PC-3 (cell line): ENCODE data around the gene ZBTB26. TPM values are rescaled to one million over a fixed set of nuclear protein-coding genes. Genes with fewer than 3 reads are reported as not detected.

Experiments
- ATAC-seq: fragments of 200-7000 bp; cut with Tn5 transposase; 2 replicates; pipeline ENCODE4 v1.9.1; 2020; ENCODE audit warnings: mild to moderate bottlenecking, moderate library complexity
- BruUV-seq: library from RNA; stranded (reverse); fragments of 400-500 nt; replicated peaks from 2 replicates; lab custom pipeline; 2021; lab: Mats Ljungman, UMichigan
- CTCF ChIA-PET: fragments of 300-600 bp; sonication (Branson Sonifier 250); formaldehyde crosslinking; loops from one replicate; lab custom pipeline; 2022; ENCODE audit warnings: antibody characterized with exemption; lab: Charles Lee
- POLR2A ChIA-PET: fragments of 300-600 bp; sonication (Branson Sonifier 250); formaldehyde crosslinking; loops from one replicate; lab custom pipeline; 2022; ENCODE audit warnings: antibody characterized with exemption; ENCODE audit not compliant: unreplicated experiment; lab: Charles Lee
- DNase-seq: peaks from one replicate; pipeline ENCODE4 v3.0.0-alpha.2; 2015
- H2AFZ ChIP-seq: fragments of 300-600 bp; sonication (generic); 2 replicates; pipeline ENCODE4 v1.6.0; 2016; ENCODE audit warnings: antibody characterized with exemption, low read length
- H3F3A ChIP-seq: fragments of 300-600 bp; sonication (generic); one replicate; pipeline ENCODE4 v1.6.0; 2017; ENCODE audit warnings: antibody characterized with exemption, low read length, control low read depth, mild to moderate bottlenecking; ENCODE audit not compliant: unreplicated experiment
- H3K27ac ChIP-seq: fragments of 300-600 bp; sonication (generic); 2 replicates; pipeline ENCODE4 v1.5.1; 2016; ENCODE audit warnings: mild to moderate bottlenecking, low read length
- H3K27me3 ChIP-seq: fragments of 300-600 bp; sonication (generic); 2 replicates; pipeline ENCODE4 v1.6.1; 2016; ENCODE audit warnings: low read length, mixed read lengths
- H3K36me3 ChIP-seq: fragments of 300-600 bp; sonication (generic); 2 replicates; pipeline ENCODE4 v1.6.1; 2016; ENCODE audit warnings: low read depth, mixed run types, low read length, mixed read lengths
- H3K4me1 ChIP-seq: fragments of 300-600 bp; sonication (generic); 2 replicates; pipeline ENCODE4 v1.5.1; 2016; ENCODE audit warnings: low read length; ENCODE audit not compliant: insufficient read depth
- H3K4me2 ChIP-seq: fragments of 300-600 bp; sonication (generic); 2 replicates; pipeline ENCODE4 v1.6.0; 2016; ENCODE audit warnings: low read length
- H3K4me3 ChIP-seq: fragments of 300-600 bp; sonication (generic); 2 replicates; pipeline ENCODE4 v1.5.1; 2016; ENCODE audit warnings: mild to moderate bottlenecking, low read length, mixed read lengths
- H3K79me2 ChIP-seq: fragments of 300-600 bp; sonication (generic); 2 replicates; pipeline ENCODE4 v1.6.1; 2017; ENCODE audit warnings: low read length, mixed read lengths
- H3K9ac ChIP-seq: fragments of 300-600 bp; sonication (generic); 2 replicates; pipeline ENCODE4 v1.6.0; 2016; ENCODE audit warnings: mild to moderate bottlenecking, low read length
- H3K9me2 ChIP-seq: fragments of 300-600 bp; sonication (generic); replicated peaks from 2 replicates; pipeline ENCODE4 v1.6.1; 2016; ENCODE audit warnings: mixed run types, low read length, mixed read lengths
- H3K9me3 ChIP-seq: fragments of 300-600 bp; sonication (generic); 2 replicates; pipeline ENCODE4 v1.6.1; 2016; ENCODE audit warnings: low read length, mixed read lengths
- H4K20me1 ChIP-seq: fragments of 300-600 bp; sonication (generic); 2 replicates; pipeline ENCODE4 v1.6.1; 2016; ENCODE audit warnings: low read length, mixed read lengths
- EZH2 ChIP-seq: fragments of 300-600 bp; sonication (generic); IDR thresholded peaks from one replicate; pipeline ENCODE4 v1.6.1; 2017; ENCODE audit warnings: antibody characterized with exemption, mild to moderate bottlenecking, low read length; ENCODE audit not compliant: unreplicated experiment
- EZH2phosphoT487 ChIP-seq: fragments of 300-600 bp; sonication (generic); IDR thresholded peaks from 2 replicates; pipeline ENCODE4 v1.6.1; 2018; ENCODE audit warnings: mild to moderate bottlenecking, antibody characterized with exemption, low read length, borderline replicate concordance
- intact Hi-C: fragments of 100-400 bp; cut with micrococcal nuclease; formaldehyde crosslinking; loops from 2 replicates; pipeline ENCODE4 v1.9.0; 2023
- total RNA-seq: library from RNA; depleted of rRNA; stranded (reverse); fragments of >200 nt; gene quantifications from 2 replicates; pipeline ENCODE4 v1.2.3, GENCODE V29; 2014
- TF ChIP-seq, protein P1 (sequence below): fragments of 300-600 bp; sonication (generic); conservative IDR thresholded peaks from 2 replicates; pipeline ENCODE4 v1.5.1; 2017; ENCODE audit warnings: antibody characterized with exemption, low read depth, mild to moderate bottlenecking, low read length

Gene ZBTB26
- total RNA-seq, 1 experiment from 2014 or later: 1.6 TPM

DNA sequence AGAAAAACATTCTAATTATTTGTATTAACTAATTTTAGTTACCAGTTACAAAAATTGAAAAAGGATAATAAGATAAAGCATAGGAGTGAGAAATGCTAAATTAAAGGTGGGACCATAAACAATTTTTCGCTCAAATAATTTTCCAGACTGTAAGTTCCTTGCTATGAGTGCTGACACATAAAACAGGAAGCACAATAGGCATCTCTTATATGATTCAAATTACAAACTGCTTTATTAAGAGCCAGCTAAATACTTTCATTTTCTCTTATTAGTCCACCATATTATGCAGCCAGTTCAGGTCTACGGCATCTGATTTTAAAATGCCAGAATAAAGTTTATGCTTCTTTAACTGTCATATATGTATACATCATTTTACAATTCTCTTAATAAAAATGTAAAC is 30.5 kb downstream of the ZBTB26 start:
- TF ChIP-seq EZH2 (no peak), EZH2phosphoT487 (no peak)
- TF ChIP-seq, protein P1, sequence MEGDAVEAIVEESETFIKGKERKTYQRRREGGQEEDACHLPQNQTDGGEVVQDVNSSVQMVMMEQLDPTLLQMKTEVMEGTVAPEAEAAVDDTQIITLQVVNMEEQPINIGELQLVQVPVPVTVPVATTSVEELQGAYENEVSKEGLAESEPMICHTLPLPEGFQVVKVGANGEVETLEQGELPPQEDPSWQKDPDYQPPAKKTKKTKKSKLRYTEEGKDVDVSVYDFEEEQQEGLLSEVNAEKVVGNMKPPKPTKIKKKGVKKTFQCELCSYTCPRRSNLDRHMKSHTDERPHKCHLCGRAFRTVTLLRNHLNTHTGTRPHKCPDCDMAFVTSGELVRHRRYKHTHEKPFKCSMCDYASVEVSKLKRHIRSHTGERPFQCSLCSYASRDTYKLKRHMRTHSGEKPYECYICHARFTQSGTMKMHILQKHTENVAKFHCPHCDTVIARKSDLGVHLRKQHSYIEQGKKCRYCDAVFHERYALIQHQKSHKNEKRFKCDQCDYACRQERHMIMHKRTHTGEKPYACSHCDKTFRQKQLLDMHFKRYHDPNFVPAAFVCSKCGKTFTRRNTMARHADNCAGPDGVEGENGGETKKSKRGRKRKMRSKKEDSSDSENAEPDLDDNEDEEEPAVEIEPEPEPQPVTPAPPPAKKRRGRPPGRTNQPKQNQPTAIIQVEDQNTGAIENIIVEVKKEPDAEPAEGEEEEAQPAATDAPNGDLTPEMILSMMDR: no peak
- Histone ChIP-seq H3K36me3 (peaks cover 10% of the 10 kb centered on the region; the same call in 1 of the 2 replicates), H3K4me2 (peak overlapping the region; percentile 84), H3K9me2 (no peaks in the 10 kb centered on the region), H3K79me2 (peaks cover 88% of the 10 kb centered on the region), H4K20me1 (no peaks in the 10 kb centered on the region), H3K27ac (no peak overlapping the region), H3K9ac (peak overlapping the region; percentile 50; the same call in 1 of the 2 replicates), H3F3A (no peaks in the 10 kb centered on the region), H3K4me3 (peak overlapping the region; percentile 59), H2AFZ (peak overlapping the region; percentile 18; the same call in 1 of the 2 replicates), H3K9me3 (no peaks in the 10 kb centered on the region), H3K4me1 (peaks cover 19% of the 10 kb centered on the region), H3K27me3 (no peaks in the 10 kb centered on the region)
- ATAC-seq (no peak), DNase-seq (peak; percentile 21)
- POLR2A ChIA-PET: interaction anchor here (0.7 kb wide), 1 partner anchor 30 kb away, joined by 3 read pairs; the partner anchor contains the start of gene ZBTB26
- no TSS peak for BruUV-seq
- CTCF ChIA-PET: no interaction called here
- intact Hi-C loops: no loop called here

DNA sequence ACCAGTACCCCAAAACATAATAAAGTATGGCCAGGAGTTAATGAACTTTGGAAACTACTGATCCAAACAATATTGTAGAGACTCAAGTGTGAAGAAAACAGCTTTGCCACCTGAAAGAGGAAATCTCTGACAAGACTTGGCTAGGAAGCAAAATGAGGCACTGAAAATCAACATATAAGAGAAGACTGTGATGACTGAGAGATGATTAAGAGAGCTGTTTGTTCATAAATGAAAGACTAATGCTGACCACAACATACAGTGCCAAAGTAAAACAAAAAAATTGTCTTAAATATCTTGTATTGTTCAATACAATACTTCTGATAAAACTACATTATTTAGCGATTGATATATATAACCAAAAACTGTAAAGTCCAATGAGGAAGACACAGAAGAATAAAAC is 33.3 kb downstream of the ZBTB26 start:
- POLR2A ChIA-PET: interaction anchor here (0.6 kb wide), 1 partner anchor 34 kb away, joined by 3 read pairs; no protein-coding TSS in a partner anchor
- peaks cover 70% of the 10 kb centered on the region for H3K79me2 ChIP-seq
- no peaks in the 10 kb centered on the region for H3K9me3 ChIP-seq
- no peaks in the 10 kb centered on the region for H3F3A ChIP-seq
- H3K27me3 ChIP-seq: no peaks in the 10 kb centered on the region
- no TSS peak for BruUV-seq
- no peaks in the 10 kb centered on the region for H3K9me2 ChIP-seq
- peak overlapping the region; percentile 9; the same call in 1 of the 2 replicates for H3K4me2 ChIP-seq
- H2AFZ ChIP-seq: no peak overlapping the region
- H3K36me3 ChIP-seq: peaks cover 15% of the 10 kb centered on the region; the same call in 1 of the 2 replicates
- H3K4me1 ChIP-seq: peaks cover 19% of the 10 kb centered on the region
- H3K9ac ChIP-seq: no peak overlapping the region
- ATAC-seq (peak; percentile 75), DNase-seq (peak; percentile 58)
- CTCF ChIA-PET: no interaction called here
- TF ChIP-seq, protein P1: no peak
- TF ChIP-seq EZH2: no peak
- TF ChIP-seq EZH2phosphoT487: no peak
- peak overlapping the region; percentile 1; the same call in 1 of the 2 replicates for H3K27ac ChIP-seq
- no peak overlapping the region for H3K4me3 ChIP-seq
- H4K20me1 ChIP-seq: no peaks in the 10 kb centered on the region
- intact Hi-C loops: loop anchor here (2.0 kb wide), 1 partner anchor 37 kb away; no protein-coding TSS in a partner anchor

DNA sequence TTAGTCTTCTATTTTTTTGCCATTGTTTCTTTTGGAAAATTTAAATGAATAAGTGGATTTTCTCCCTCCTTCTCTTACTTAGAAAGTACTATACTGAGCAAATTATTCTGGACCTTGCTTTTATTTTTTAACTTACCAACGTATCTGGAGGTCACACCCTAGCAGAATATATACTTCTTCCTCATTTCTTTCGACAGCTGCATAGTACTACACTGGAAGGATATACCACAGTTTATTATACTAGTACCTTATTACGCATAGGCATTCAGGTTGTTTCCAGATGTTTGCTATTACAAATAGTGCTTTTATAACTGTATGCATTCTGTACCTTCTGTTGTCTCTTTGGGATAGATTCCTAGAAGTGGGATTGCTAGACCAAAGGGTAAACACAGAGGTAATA is 42.8 kb downstream of the ZBTB26 start:
- Histone ChIP-seq H3K36me3 (peaks cover 15% of the 10 kb centered on the region; the same call in 1 of the 2 replicates), H3K4me3 (no peak overlapping the region), H3K4me1 (no peaks in the 10 kb centered on the region), H3K27me3 (no peaks in the 10 kb centered on the region), H3K4me2 (no peak overlapping the region), H4K20me1 (no peaks in the 10 kb centered on the region), H3K79me2 (no peaks in the 10 kb centered on the region), H3K9me2 (no peaks in the 10 kb centered on the region), H2AFZ (no peak overlapping the region), H3F3A (no peaks in the 10 kb centered on the region), H3K27ac (no peak overlapping the region), H3K9me3 (no peaks in the 10 kb centered on the region), H3K9ac (no peak overlapping the region)
- TF ChIP-seq EZH2 (no peak), EZH2phosphoT487 (no peak)
- TF ChIP-seq, protein P1: no peak
- no peak for ATAC-seq
- intact Hi-C loops: no loop called here
- no peak for DNase-seq
- no TSS peak for BruUV-seq
- POLR2A ChIA-PET: no interaction called here
- CTCF ChIA-PET: no interaction called here
